Measurements from ENCODE around the gene TFCP2L1.

The TFCP2L1 gene

GRCh38 chr2:121199281-121200010 is 85.6 kb downstream of the TFCP2L1 start:
- CTCF ChIA-PET: no interaction called here
- no peak for TF ChIP-seq CTCF (IDR thresholded peaks at IDR 0.05; ENCODE audit: insufficient read depth, low read length, missing control alignments)
- H3K4me3 ChIP-seq (ENCODE audit: low read depth, low read length): no peak overlapping the region
- no peak for DNase-seq (ENCODE audit: low read depth, low spot score)
- POLR2A ChIA-PET: no interaction called here

GRCh38 chr2:121197369-121198091 is 87.5 kb downstream of the TFCP2L1 start:
- no peak overlapping the region for H3K4me3 ChIP-seq (ENCODE audit: low read depth, low read length)
- CTCF ChIA-PET: no interaction called here
- POLR2A ChIA-PET: no interaction called here
- TF ChIP-seq CTCF (IDR thresholded peaks at IDR 0.05; ENCODE audit: insufficient read depth, low read length, missing control alignments): no peak
- DNase-seq (ENCODE audit: low read depth, low spot score): no peak

- DNase-seq (ENCODE audit: low read depth, low spot score): no peak
Observed at GRCh38 chr2:121196849-121197155, 88.2 kb downstream of the TFCP2L1 start.

GRCh38 chr2:121196132-121196848 is 88.7 kb downstream of the TFCP2L1 start:
- POLR2A ChIA-PET: no interaction called here
- CTCF ChIA-PET: no interaction called here
- no peak for TF ChIP-seq CTCF (IDR thresholded peaks at IDR 0.05; ENCODE audit: insufficient read depth, low read length, missing control alignments)
- H3K4me3 ChIP-seq (ENCODE audit: low read depth, low read length): no peak overlapping the region
- no peak for DNase-seq (ENCODE audit: low read depth, low spot score)

More at GRCh38 chr2:121196849-121197155, 88.2 kb downstream of the TFCP2L1 start:
- no peak for TF ChIP-seq CTCF (IDR thresholded peaks at IDR 0.05; ENCODE audit: insufficient read depth, low read length, missing control alignments)
- ChIA-PET POLR2A (no interaction called here), CTCF (no interaction called here)
- no peak overlapping the region for H3K4me3 ChIP-seq (ENCODE audit: low read depth, low read length)

- TF ChIP-seq CTCF (IDR thresholded peaks at IDR 0.05; ENCODE audit: insufficient read depth, low read length, missing control alignments): no peak
- ChIA-PET CTCF (no interaction called here), POLR2A (no interaction called here)
- DNase-seq (ENCODE audit: low read depth, low spot score): no peak
- no peak overlapping the region for H3K4me3 ChIP-seq (ENCODE audit: low read depth, low read length)
Observed at GRCh38 chr2:121195036-121195435, 90.0 kb downstream of the TFCP2L1 start.

GRCh38 chr2:121194626-121195025 is 90.4 kb downstream of the TFCP2L1 start:
- no peak for DNase-seq (ENCODE audit: low read depth, low spot score)
- no peak for TF ChIP-seq CTCF (IDR thresholded peaks at IDR 0.05; ENCODE audit: insufficient read depth, low read length, missing control alignments)
- ChIA-PET POLR2A (no interaction called here), CTCF (no interaction called here)
- no peak overlapping the region for H3K4me3 ChIP-seq (ENCODE audit: low read depth, low read length)

All from AG04449 (cell line).